Suprapubic skin (tissue), 4 donors: Measurements from ENCODE around the gene CEP44. TPM values are rescaled to one million over a fixed set of nuclear protein-coding genes. Genes with fewer than 3 reads are reported as not detected.

ENCODE experiments used
- DNase-seq, 2 donors: peaks; one replicate each; pipeline ENCODE4 v3.0.0-alpha.2; 2019; ENCODE audit warnings: low spot score in 2 of 2
- H3K27ac ChIP-seq: fragments of 200-600 bp; sonication (generic); one replicate; pipeline ENCODE4 v1.5.1; 2019
- H3K27me3 ChIP-seq: fragments of 200-600 bp; sonication (generic); one replicate; pipeline ENCODE4 v1.5.1; 2019
- H3K36me3 ChIP-seq: fragments of 200-600 bp; sonication (generic); one replicate; pipeline ENCODE4 v1.5.1; 2019
- H3K4me1 ChIP-seq: fragments of 200-600 bp; sonication (generic); one replicate; pipeline ENCODE4 v1.5.1; 2019
- H3K4me3 ChIP-seq: fragments of 200-600 bp; sonication (generic); one replicate; pipeline ENCODE4 v1.5.1; 2019; ENCODE audit warnings: mild to moderate bottlenecking
- H3K9me3 ChIP-seq: fragments of 200-600 bp; sonication (generic); one replicate; pipeline ENCODE4 v1.5.1; 2019
- CTCF ChIP-seq, 2 donors: fragments of 200-600 bp in 1 of 2; fragments of 450-650 bp in 1 of 2; sonication (generic) in 1 of 2; IDR thresholded peaks; one replicate each; pipeline ENCODE4 v1.5.1; 2016 to 2019; ENCODE audit warnings: antibody characterized with exemption in 2 of 2, mild to moderate bottlenecking in 1 of 2, moderate library complexity in 1 of 2
- EP300 ChIP-seq: sonication (generic); formaldehyde crosslinking; IDR thresholded peaks from one replicate; pipeline ENCODE4 v1.6.1; 2017; ENCODE audit warnings: antibody characterized with exemption
- POLR2A ChIP-seq, 2 donors: fragments of 450-650 bp; IDR thresholded peaks; one replicate each; pipeline ENCODE4 v1.6.1; 2017; ENCODE audit warnings: antibody characterized with exemption in 2 of 2, mild to moderate bottlenecking in 2 of 2, moderate library complexity in 2 of 2
- POLR2AphosphoS5 ChIP-seq, 3 donors: sonication (generic); formaldehyde crosslinking; IDR thresholded peaks; one replicate each; pipeline ENCODE4 v1.6.1; 2017; ENCODE audit warnings: antibody characterized with exemption in 3 of 3
- WGBS: methylation state at CpG from one replicate; pipeline ENCODE4 v1.1.5; 2018; 5-methylcytosine and 5-hydroxymethylcytosine counted together
- total RNA-seq, 4 donors: library from RNA; depleted of rRNA; stranded (reverse); fragments of >200 nt; gene quantifications; one replicate each; pipeline ENCODE4 v1.1.0, GENCODE V29; 2016

The CEP44 gene
- total RNA-seq, 4 donors from 2014 or later: 9.5 to 23.0 (median 11.3) TPM

- Histone ChIP-seq H3K27me3 (no peaks in the 10 kb centered on the region), H3K27ac (no peak overlapping the region), H3K4me1 (no peaks in the 10 kb centered on the region), H3K9me3 (no peaks in the 10 kb centered on the region), H3K4me3 (no peak overlapping the region), H3K36me3 (no peaks in the 10 kb centered on the region)
- WGBS: 77% methylated on average over 2 of the region's 2 CpGs
- TF ChIP-seq POLR2AphosphoS5 (IDR thresholded peaks at IDR 0.05) (no peak), CTCF (IDR thresholded peaks at IDR 0.05) (no peak), EP300 (no peak), POLR2A (IDR thresholded peaks at IDR 0.05) (no peak)
- no peak for DNase-seq
Observed at GRCh38 chr4:174340714-174341113, 57.0 kb downstream of the CEP44 start.

- Histone ChIP-seq H3K4me3 (no peak overlapping the region), H3K4me1 (no peaks in the 10 kb centered on the region), H3K9me3 (no peaks in the 10 kb centered on the region), H3K36me3 (no peaks in the 10 kb centered on the region), H3K27ac (no peak overlapping the region), H3K27me3 (peaks cover 2% of the 10 kb centered on the region)
- DNase-seq: no peak
- WGBS: 100% methylated on average over 1 of the region's 1 CpG
- TF ChIP-seq POLR2AphosphoS5 (IDR thresholded peaks at IDR 0.05): no peak
- no peak for TF ChIP-seq POLR2A (IDR thresholded peaks at IDR 0.05)
- no peak for TF ChIP-seq EP300
- TF ChIP-seq CTCF (IDR thresholded peaks at IDR 0.05): no peak
Observed at GRCh38 chr4:174349156-174349555, 65.4 kb downstream of the CEP44 start.

GRCh38 chr4:174352061-174352819, 68.5 kb downstream of the CEP44 start:
- Histone ChIP-seq H3K27me3 (peaks cover 2% of the 10 kb centered on the region), H3K4me3 (no peak overlapping the region), H3K4me1 (no peaks in the 10 kb centered on the region), H3K27ac (no peak overlapping the region), H3K36me3 (no peaks in the 10 kb centered on the region), H3K9me3 (no peaks in the 10 kb centered on the region)
- TF ChIP-seq EP300: no peak
- no peak for TF ChIP-seq POLR2A (IDR thresholded peaks at IDR 0.05)
- no peak for TF ChIP-seq POLR2AphosphoS5 (IDR thresholded peaks at IDR 0.05)
- no peak for TF ChIP-seq CTCF (IDR thresholded peaks at IDR 0.05)
- WGBS: 53% methylated on average over 5 of the region's 5 CpGs
- DNase-seq: no peak

- no peak overlapping the region for H3K27ac ChIP-seq
- TF ChIP-seq POLR2AphosphoS5 (IDR thresholded peaks at IDR 0.05) (no peak), EP300 (no peak), CTCF (IDR thresholded peaks at IDR 0.05) (no peak), POLR2A (IDR thresholded peaks at IDR 0.05) (no peak)
Observed at GRCh38 chr4:174357321-174357720, 73.6 kb downstream of the CEP44 start.

GRCh38 chr4:174358410-174358809, 74.7 kb downstream of the CEP44 start:
- Histone ChIP-seq H3K4me1 (no peaks in the 10 kb centered on the region), H3K4me3 (no peak overlapping the region), H3K9me3 (no peaks in the 10 kb centered on the region), H3K27me3 (no peaks in the 10 kb centered on the region), H3K36me3 (no peaks in the 10 kb centered on the region), H3K27ac (no peak overlapping the region)
- no peak for DNase-seq
- TF ChIP-seq CTCF (IDR thresholded peaks at IDR 0.05) (no peak), POLR2AphosphoS5 (IDR thresholded peaks at IDR 0.05) (no peak), EP300 (no peak), POLR2A (IDR thresholded peaks at IDR 0.05) (no peak)
- 62% methylated on average over 1 of the region's 1 CpG for WGBS

More at GRCh38 chr4:174357321-174357720, 73.6 kb downstream of the CEP44 start:
- Histone ChIP-seq H3K9me3 (no peaks in the 10 kb centered on the region), H3K4me3 (no peak overlapping the region), H3K36me3 (no peaks in the 10 kb centered on the region), H3K27me3 (no peaks in the 10 kb centered on the region), H3K4me1 (no peaks in the 10 kb centered on the region)
- DNase-seq: no peak
- 90% methylated on average over 4 of the region's 4 CpGs for WGBS
